Measurements from ENCODE around the gene FBXL13.
"Not testable (repeated sequence)": the region's sequence is repeated elsewhere in the genome, so short reads cannot be mapped to it uniquely, and the experiment has no call there.

Gene FBXL13

DNA sequence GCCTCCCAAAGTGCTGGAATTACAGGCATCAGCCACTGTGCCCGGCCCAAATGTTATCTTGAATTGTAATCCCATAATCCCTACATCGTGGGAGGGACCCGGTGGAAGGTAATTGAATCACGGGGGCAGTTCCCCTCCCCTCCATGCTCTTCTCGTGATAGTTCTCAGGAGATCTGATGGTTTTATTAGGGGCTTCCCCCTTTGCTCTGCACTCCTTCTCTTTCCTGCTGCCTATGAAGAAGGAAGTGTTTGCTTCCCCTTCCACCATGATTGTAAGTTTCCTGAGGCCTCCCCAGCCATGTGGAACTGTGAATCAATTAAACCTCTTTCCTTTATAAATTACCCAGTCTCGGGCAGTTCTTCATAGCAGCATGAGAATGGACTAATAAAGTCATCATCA is 3.6 kb upstream of the FBXL13 start:
- DNase-seq: not testable (repeated sequence)

DNA sequence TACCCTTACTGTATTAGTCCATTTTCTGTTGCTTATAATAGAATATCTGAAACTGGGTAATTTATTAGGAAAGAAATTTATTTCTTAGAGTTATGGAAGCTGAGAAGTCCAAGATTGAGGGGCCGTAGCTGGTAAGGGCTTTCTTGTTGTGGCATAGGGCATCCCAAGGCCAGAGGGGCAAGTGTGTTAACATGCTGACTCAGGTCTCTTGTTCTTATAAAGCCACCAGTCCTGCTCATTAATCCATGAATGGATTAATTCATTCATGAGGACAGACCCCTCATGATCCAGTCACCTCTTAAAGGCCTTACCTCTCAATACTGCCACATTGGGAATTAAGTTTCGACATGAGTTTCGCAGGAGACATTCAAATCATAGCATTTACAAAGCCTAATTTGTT is 2.7 kb upstream of the FBXL13 start:
- no peak for DNase-seq

DNA sequence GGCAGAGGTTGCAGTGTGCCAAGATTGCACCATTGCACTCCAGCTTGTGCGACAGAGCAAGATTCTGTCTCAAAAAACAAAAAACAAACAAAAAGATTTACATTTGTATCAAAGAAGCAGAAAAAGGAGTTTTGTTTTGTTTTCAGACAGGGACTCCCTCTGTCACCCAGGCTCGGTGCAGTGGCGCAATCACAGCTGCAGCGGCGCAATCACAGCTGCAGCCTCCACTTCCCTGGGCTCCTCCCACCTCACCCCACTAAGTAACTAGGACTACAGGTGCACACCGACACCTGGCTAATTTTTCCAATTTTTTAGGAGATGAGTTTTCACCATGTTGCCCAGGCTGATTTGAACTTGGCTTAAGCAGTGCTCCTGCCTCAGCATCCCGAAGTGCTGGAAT is 2.2 kb upstream of the FBXL13 start:
- DNase-seq: no peak

DNA sequence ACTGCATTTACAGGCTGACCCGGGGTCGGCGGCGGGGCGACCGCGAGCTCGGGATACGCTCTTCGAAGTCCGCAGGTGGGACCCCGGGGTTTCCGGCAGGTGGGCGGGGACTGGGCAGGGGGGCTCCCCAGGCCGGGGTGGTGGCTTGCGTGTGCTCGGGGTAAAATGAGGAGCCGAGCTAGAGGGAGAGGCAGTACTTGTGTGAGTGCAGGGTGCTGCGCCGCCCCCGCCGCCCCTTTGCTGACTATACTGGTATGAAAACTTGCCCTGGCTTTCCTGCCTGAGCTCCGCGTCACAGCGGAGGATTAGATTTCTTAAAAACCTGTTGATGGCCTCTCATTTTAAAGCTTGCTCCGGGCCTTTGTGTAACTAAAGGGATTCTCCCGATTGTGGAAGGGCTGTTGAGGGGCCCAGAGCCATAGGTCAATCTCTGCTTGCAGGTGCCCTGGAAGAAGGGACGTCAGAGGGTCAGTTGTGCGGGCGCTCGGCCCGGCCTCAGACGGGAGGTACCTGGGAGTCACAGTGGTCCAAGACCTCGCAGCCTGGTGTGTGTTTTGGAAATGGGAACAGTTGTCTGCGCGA is 832 bp upstream of the FBXL13 start:
- peak; percentile 29 for DNase-seq

DNA sequence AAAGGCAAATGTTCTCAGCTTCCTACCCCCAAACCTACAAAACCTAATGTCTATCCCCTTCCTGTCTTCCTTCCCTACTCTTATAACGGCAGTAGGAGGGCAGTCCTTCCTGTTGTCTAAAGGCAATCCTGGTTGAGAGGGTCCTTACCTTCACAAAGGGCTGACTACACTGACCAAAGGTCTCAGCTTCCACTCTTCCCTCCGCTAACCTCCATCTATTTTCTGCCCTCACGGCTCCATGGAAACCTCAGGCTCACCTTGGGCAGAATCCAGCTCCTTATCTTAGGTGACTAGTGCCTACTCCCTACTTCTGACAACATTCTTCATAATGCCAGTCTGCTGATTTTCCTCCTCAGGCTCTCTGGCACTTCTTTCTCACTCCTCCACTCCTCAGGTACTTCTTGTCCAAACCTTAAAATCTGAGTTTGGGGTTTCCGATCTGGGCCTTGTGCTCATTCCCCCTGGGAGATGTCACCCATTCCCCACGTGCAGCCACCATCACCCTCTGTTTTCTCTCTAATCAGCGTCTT is 542 bp downstream of the FBXL13 start:
- DNase-seq: no peak

DNA sequence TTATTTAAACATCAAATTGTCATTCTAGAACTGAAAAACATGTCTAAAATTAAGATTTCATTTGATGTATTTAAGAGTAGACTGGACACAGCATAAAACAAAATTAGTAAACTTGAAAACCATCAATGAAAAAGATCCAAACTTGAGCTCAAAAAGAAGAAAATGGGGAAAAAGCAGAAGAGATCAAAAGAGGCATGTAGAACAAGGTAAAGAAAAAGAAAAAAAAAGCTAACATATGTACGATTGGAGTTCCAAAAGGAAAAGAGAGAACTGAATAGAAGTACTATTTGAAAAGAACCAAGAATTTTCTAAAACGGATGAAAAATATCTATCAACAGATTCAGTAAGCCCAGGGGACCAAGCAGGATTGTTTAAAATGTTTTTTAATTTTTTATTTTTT is 3.6 kb downstream of the FBXL13 start:
- no peak for DNase-seq

DNA sequence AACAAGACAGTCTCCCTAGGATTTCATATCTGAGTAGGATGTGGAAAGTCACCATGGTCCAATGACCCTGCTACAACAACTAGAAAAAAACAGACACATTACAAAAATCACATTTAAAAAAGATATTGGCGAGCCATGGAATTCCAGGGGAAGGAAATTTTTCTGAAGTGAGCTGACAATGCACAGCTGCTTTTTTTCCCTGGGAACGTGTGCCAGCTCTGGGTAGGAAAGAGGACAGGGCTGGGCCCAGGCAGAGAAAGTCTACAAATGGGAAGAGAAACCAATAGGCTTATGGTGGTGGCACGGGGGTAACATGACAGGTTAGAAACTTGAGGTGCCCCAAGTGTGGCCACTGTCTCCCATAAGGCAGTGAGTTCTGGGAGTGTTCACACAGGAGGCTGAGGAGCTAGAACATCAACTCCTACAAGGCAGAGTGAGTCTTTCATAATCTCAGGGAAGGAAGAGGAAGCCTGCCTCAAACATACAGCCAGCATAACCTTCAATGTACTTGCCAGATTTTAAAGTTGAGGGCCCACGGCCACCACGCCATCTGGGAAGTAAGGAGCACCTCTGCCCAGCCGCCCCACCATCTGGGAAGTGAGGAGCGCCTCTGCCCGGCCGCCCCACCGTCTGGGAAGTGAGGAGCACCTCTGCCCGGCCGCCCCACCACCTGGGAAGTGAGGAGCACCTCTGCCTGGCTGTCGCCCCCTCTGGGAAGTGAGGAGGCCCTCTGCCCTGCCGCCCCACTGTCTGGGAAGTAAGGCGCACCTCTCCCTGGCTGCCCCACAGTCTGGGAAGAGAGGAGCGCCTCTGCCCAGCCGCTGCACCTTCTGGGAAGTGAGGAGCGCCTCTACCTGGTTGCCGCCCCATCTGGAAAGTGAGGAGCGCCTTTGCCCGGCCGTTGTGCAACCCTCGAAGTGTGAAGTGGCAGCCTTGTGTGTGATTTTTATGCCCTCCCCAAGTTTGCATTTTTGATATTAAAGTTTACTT is 5.9 kb downstream of the FBXL13 start:
- no peak for DNase-seq

DNA sequence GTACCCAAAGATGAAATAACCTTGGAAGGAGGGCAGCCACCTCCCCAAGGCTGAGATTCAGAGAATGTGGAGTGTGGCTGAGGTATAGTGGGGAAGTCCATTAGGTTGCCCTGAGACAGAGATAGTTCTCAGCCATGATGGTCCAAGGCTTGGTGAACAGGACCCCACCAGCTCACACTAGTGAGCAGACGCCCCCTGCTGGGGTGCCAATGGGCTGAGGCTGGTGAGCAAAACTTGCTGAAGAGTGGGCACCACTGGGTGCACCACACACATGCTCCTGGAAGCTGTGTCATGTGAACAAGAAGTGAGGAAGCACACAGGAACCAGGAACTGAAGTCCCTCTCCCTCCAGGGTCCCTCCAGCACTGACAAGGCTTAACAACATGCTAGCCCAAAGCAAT is 8.9 kb downstream of the FBXL13 start:
- peak; percentile 49 for DNase-seq

DNA sequence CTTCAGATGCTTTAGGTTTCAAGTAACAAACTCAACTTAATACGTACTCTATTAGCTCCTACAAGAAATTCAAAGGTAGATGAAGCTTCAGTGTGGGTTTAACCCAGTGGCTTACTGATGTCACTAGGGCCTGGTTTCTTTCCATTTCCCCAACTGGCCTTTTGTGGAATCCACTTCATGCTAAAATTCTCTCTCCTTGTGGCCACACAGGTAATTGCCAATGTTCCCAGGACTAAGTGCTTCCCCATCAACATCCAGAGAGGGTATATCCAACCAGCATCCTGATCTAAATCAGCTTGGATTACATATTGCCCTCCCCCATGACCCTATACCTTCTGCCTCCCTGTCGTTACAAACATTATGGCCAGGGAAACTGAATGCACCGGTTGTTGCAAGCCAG is 10.7 kb downstream of the FBXL13 start:
- DNase-seq: no peak

DNA sequence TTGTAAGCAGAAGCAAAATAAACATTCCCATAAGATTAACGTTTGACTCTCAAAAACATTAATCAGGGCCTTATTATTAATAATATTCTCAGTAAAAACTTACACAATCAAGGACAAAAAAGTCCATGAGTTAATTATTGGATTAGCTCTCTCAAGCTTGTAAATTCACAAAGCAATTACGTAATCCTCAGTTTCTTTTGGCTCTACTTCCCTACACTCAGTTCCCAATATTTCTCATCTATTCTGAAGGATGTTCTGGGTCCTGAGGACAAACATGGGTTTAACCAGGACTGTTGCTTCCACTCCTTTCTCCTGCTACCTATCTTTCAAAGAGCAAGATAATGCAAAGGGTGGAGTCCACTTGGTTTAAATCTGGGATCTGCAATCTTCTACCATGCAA is 15.1 kb downstream of the FBXL13 start:
- DNase-seq: no peak

DNA sequence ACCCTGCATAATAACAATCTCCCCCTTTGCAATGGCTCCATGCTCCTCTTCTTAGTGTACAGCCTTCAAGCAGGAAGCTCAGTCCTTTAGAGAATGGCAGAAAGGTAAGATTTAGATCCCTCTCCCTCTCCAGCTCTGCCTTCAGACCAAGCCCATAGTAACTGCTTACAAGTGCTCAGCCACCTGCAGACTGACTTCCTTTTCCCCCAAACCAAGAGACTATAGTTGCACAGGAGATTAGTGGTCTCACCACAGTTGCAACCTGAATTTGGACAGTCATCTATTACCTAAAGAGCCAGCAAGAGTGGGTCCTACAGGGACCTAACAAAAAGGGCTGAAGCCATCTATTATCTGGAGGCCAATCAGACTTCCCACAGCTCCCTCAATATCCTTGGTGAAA is 16.5 kb downstream of the FBXL13 start:
- DNase-seq: no peak

DNA sequence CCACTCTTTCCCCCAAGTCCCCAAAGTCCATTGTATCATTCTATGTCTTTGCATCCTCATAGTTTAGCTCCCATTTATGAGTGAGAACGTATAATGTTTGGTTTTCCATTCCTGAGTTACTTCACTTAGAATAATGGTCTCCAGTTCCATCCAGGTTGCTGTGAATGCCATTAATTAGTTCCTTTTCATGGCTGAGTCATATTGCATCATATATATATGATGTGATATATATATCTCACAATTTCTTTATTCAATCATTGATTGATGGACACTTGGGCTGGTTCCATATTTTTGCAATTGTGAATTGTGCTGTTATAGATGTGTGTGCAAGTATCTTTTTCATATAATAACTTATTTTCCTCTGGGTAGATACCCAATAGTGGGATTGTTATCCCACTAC is 18.6 kb downstream of the FBXL13 start:
- DNase-seq: not testable (repeated sequence)

DNA sequence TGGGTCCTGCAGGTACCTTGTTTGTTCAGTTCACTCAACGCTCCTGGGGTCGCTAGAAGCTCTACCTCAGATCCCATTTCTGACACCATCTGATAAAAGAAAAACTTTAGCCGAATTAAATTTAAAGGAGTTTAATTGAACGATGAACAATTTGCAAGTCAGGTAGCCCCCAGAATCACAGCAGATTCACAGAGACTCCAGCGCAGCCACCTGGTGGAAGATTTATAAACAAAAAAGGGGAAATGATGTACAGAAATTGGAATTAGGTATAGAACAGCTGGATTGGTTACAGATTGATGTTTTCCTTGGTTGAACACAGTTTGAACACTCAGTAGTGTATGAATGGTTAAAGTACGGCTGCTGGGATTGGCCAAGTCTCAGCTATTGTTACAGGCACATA is 23.1 kb downstream of the FBXL13 start:
- DNase-seq: no peak

DNA sequence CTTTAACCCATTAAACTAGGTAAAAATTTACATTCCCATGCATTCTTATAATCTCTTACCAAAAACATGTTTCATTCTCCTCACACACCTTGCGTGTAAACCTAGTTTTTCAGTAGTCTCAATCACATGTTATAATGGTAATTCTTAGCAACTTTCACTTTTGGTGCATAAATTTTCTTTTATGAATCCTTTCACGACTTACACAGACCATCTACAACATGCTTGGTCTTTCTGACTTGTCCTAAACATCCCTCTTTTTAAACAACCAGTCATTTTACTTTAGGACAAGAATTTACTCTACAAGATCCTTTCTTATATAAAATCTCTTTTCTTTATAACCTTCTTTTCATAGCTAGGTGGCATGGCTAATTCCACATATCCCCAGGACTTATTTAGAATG is 25.8 kb downstream of the FBXL13 start:
- DNase-seq: peak; percentile 12

DNA sequence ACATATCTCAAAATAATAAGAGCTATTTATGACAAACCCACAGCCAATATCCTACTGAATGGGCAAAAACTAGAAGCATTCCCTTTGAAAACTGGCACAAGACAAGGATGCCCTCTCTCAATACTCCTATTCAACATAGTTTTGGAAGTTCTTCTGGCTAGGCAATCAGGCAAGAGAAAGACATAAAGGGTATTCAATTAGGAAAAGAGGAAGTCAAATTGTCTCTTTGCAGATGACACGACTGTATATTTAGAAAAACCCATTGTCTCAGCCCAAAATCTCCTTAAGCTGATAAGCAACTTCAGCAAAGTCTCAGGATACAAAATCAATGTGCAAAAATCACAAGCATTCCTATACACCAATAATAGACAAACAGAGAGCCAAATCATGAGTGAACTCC is 32.8 kb downstream of the FBXL13 start:
- not testable (repeated sequence) for DNase-seq

DNA sequence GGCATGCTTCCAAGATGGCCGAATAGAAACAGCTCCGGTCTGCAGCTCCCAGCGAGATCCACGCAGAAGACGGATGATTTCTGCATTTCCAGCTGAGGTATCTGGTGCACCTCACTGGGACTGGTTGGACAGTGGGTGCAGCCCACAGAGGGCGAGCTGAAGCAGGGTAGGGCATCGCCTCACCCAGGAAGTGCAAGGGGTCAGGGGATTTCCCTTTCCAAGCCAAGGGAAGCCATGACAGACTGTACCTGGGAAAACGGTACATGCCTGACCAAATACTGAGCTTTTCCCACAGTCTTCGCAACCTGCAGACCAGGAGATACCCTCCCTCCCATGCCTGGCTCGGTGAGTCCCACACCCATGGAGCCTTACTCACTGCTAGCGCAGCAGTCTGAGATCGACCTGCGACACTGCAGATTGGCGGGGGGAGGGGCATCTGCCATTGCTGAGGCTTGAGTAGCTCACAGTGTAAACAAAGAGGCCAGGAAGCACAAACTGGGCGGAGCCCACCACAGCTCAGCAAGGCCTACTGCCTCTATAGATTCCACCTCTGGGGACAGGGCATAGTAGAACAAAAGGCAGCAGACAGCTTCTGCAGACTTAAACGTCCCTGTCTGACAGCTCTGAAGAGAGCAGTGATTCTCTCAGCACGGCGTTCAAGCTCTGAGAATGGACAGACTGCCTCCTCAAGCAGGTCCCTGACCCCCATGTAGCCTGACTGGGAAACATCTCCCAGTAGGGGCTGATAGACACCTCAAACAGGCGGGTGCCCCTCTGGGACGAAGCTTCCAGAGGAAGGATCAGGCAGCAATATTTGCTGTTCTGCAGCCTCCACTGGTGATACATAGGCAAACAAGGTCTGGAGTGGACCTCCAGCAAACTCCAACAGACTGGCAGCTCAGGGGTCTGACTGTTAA is 36.5 kb downstream of the FBXL13 start:
- DNase-seq: peak; percentile 22

DNA sequence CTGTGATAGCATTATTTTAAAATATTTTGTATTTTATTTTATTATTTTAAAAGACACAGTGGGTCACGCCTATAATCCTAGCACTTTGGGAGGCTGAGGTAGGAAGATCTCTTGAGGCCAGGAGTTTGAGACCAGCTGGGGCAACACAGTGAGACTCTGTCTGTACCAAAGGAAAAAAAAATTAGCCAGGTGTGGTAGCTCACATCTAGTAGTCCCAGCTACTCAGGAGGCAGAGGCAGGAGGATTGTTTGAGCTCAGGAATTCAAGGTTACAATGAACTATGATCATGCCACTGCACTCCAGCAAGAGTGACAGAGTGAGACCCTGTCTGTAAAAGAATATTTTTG is 37.1 kb downstream of the FBXL13 start:
- no peak for DNase-seq

DNA sequence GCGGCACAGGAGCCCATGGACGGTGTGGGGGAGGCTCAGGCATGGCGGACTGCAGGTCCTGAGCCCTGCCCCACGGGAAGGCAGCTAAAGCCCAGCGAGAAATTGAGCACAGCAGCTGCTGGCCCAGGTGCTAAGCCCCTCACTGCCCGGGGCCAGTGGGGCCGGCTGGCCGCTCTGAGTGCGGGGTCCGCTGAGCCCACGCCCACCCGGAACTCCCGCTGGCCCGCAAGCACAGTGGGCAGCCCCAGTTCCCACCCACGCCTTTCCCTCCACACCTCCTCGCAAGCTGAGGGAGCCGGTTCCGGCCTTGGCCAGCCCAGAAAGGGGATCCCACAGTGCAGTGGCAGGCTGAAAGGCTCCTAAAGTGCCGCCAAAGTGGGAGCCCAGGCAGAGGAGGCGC is 40.3 kb downstream of the FBXL13 start:
- not testable (repeated sequence) for DNase-seq

DNA sequence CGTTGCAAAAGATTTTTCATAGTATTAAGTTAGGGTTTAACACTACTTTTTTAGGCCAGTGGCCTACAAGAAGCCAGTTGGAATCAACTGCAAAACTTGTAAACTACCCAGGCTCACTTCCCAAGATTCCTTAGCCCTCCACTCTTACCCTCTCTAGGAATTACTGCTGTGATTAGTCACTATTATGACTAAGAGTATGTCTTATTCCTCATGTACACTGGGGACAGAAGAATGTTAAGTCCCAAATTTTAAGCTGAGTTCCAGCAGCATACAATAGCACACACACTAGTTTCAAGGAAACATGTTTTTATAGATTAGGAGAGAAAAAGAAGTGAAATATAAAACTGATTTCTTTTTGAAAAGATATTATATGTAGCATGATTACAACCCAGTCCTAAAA is 42.8 kb downstream of the FBXL13 start:
- DNase-seq: peak; percentile 71

DNA sequence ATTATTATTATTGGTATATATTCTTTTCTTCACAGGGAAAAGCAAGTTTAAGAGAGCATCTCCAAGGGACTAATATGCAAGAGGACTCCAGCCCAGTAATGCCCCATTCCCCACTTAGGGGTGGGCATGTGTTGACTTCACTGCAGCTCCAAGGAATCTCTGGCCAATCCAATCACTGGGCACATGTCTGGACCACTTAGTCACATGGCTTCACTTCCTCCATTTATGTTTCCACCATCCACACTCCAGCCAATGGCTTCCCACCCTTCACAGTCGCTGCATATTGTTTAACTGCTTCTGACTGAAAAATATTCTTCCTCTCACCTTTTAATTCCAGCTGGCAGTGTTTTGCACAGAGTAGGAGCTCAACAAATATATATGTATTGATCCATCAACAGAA is 43.6 kb downstream of the FBXL13 start:
- no peak for DNase-seq

DNA sequence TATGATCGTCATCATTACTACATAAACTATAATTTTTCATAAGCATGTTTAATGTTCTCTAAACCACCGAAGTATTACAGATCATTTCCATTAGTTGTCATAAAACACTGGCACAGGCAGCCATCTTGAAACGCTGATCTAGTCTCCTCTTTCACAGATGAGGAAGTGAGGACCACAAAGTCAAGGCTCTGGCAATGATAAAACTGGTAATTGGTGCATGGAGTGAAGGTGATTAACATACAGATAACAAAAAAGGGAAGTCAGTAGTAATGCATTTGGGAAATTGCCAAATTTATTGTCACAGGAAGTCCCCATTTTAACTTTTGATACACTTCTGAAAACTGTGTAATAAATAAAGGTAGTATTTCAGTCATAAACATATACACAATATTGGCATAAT is 49.3 kb downstream of the FBXL13 start:
- no peak for DNase-seq

DNA sequence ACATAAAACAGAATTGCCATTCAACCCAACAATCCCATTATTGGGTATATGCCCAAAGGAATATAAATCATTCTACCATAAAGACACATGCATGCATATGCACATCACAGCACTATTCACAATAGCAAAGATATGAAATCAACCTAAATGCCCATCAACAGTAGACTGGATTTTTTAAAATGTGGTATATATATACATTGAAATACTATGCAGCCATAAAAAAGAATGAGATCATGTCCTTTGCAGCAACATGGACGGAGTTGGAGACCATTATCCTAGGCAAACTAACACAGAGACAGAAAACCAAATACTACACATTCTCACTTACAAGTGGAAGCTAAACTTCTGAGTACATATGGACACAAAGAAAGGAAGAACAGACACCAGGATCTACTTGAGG is 51.0 kb downstream of the FBXL13 start:
- DNase-seq: not testable (repeated sequence)

DNA sequence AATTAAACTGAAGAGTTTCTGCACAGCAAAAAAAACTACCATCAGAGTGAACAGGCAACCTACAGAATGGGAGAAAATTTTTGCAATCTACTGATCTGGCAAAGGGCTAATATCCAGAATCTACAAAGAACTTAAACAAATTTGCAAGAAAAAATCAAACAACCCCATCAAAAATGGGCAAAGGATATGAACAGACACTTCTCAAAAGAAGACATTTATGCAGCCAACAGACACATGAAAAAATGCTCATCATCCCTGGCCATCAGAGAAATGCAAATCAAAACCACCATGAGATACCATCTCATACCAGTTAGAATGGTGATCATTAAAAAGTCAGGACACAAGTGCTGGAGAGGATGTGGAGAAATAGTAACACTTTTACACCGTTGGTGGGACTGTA is 53.1 kb downstream of the FBXL13 start:
- DNase-seq: not testable (repeated sequence)
